Measurements from ENCODE around the gene GPC3. TPM values are rescaled to one million over a fixed set of nuclear protein-coding genes. Genes with fewer than 3 reads are reported as not detected.

GPC3 gene
- total RNA-seq, 2 experiments from 2014 or later = 0.25 to 0.59 TPM

- CTCF ChIA-PET = no interaction called here
- TF ChIP-seq CTCF (IDR thresholded peaks at IDR 0.05) = no peak
Observed at GRCh38 chrX:133971586-133971985, 13.8 kb downstream of the GPC3 start.

GRCh38 chrX:133970076-133970475, 15.3 kb downstream of the GPC3 start:
- H3K4me1 Mint-ChIP-seq (ENCODE audit: low read depth) = peaks cover 3% of the 10 kb centered on the region
- POLR2A ChIA-PET = no interaction called here
- H3K27me3 Mint-ChIP-seq = peaks cover 8% of the 10 kb centered on the region
- peaks cover 2 to 6% of the 10 kb centered on the region in 2 experiments for H3K27me3 ChIP-seq (ENCODE audit: control insufficient read depth in 1 of 2, insufficient read depth in 2 of 2, low read length in 2 of 2)
- H3K4me1 ChIP-seq (ENCODE audit: insufficient read depth, low read length) = no peaks in the 10 kb centered on the region
- H3K36me3 ChIP-seq (ENCODE audit: insufficient read depth, low read length) = no peaks in the 10 kb centered on the region
- no peaks in the 10 kb centered on the region for H3K9me3 Mint-ChIP-seq
- H3K9me3 ChIP-seq (ENCODE audit: control insufficient read depth in 1 of 2, insufficient read depth in 1 of 2, low read length in 2 of 2) = no peaks in the 10 kb centered on the region
- no peak for DNase-seq
- TF ChIP-seq CTCF (IDR thresholded peaks at IDR 0.05) = no peak
- H3K27ac ChIP-seq (ENCODE audit: low read depth in 1 of 2, low read length in 2 of 2) = no peak overlapping the region
- ATAC-seq (ENCODE audit: poor library complexity) = no peak
- intact Hi-C loops (cut with DNase I, micrococcal nuclease) = no loop called here
- no peak overlapping the region for H3K27ac Mint-ChIP-seq
- no peak overlapping the region for H3K4me3 Mint-ChIP-seq
- no peaks in the 10 kb centered on the region for H3K36me3 Mint-ChIP-seq (ENCODE audit: low read depth)
- CTCF ChIA-PET = no interaction called here
- no peak overlapping the region for H3K4me3 ChIP-seq (ENCODE audit: low read length)

More at GRCh38 chrX:133971586-133971985, 13.8 kb downstream of the GPC3 start:
- ATAC-seq (ENCODE audit: poor library complexity) (no peak), DNase-seq (no peak)
- Histone ChIP-seq H3K4me1 (ENCODE audit: insufficient read depth, low read length) (no peaks in the 10 kb centered on the region), H3K36me3 (ENCODE audit: insufficient read depth, low read length) (no peaks in the 10 kb centered on the region), H3K27ac (ENCODE audit: low read depth in 1 of 2, low read length in 2 of 2) (no peak overlapping the region), H3K27me3 (ENCODE audit: control insufficient read depth in 1 of 2, insufficient read depth in 2 of 2, low read length in 2 of 2) (peaks cover 2 to 6% of the 10 kb centered on the region in 2 experiments), H3K4me3 (ENCODE audit: low read length) (no peak overlapping the region), H3K9me3 (ENCODE audit: control insufficient read depth in 1 of 2, insufficient read depth in 1 of 2, low read length in 2 of 2) (no peaks in the 10 kb centered on the region)
- Mint-ChIP-seq H3K36me3 (ENCODE audit: low read depth) (no peaks in the 10 kb centered on the region), H3K27ac (no peak overlapping the region), H3K27me3 (peaks cover 10% of the 10 kb centered on the region), H3K4me3 (no peak overlapping the region), H3K9me3 (no peaks in the 10 kb centered on the region), H3K4me1 (ENCODE audit: low read depth) (no peaks in the 10 kb centered on the region)
- intact Hi-C loops (cut with DNase I, micrococcal nuclease) = no loop called here
- POLR2A ChIA-PET = no interaction called here

- ATAC-seq (ENCODE audit: poor library complexity) (no peak), DNase-seq (no peak)
- Mint-ChIP-seq H3K4me1 (ENCODE audit: low read depth) (peaks cover 8% of the 10 kb centered on the region), H3K27me3 (peaks cover 6% of the 10 kb centered on the region), H3K9me3 (no peaks in the 10 kb centered on the region), H3K27ac (no peak overlapping the region), H3K4me3 (no peak overlapping the region), H3K36me3 (ENCODE audit: low read depth) (no peaks in the 10 kb centered on the region)
- intact Hi-C loops (cut with DNase I, micrococcal nuclease) = no loop called here
- H3K27me3 ChIP-seq (ENCODE audit: control insufficient read depth in 1 of 2, insufficient read depth in 2 of 2, low read length in 2 of 2) = peaks cover 2 to 6% of the 10 kb centered on the region in 2 experiments
- no peak overlapping the region for H3K4me3 ChIP-seq (ENCODE audit: low read length)
- no peaks in the 10 kb centered on the region for H3K4me1 ChIP-seq (ENCODE audit: insufficient read depth, low read length)
- H3K9me3 ChIP-seq (ENCODE audit: control insufficient read depth in 1 of 2, insufficient read depth in 1 of 2, low read length in 2 of 2) = no peaks in the 10 kb centered on the region
- no peak overlapping the region for H3K27ac ChIP-seq (ENCODE audit: low read depth in 1 of 2, low read length in 2 of 2)
- ChIA-PET POLR2A (no interaction called here), CTCF (no interaction called here)
- no peak for TF ChIP-seq CTCF (IDR thresholded peaks at IDR 0.05)
- no peaks in the 10 kb centered on the region for H3K36me3 ChIP-seq (ENCODE audit: insufficient read depth, low read length)
Observed at GRCh38 chrX:133969191-133969590, 16.2 kb downstream of the GPC3 start.

All from CD4-positive, alpha-beta T cell (primary cell).